Activated CD8-positive, alpha-beta memory T cell treated with anti-CD3 and anti-CD28 coated beads for 1 hour (primary cell): Measurements from ENCODE around the gene DDA1.

Source experiments
- DNase-seq, 2 donors: peaks; one replicate each; pipeline ENCODE4 v3.0.0-alpha.2; 2020; ENCODE audit warnings: low read depth in 1 of 2; ENCODE audit errors: extremely low read depth in 1 of 2

The DDA1 gene

DNA sequence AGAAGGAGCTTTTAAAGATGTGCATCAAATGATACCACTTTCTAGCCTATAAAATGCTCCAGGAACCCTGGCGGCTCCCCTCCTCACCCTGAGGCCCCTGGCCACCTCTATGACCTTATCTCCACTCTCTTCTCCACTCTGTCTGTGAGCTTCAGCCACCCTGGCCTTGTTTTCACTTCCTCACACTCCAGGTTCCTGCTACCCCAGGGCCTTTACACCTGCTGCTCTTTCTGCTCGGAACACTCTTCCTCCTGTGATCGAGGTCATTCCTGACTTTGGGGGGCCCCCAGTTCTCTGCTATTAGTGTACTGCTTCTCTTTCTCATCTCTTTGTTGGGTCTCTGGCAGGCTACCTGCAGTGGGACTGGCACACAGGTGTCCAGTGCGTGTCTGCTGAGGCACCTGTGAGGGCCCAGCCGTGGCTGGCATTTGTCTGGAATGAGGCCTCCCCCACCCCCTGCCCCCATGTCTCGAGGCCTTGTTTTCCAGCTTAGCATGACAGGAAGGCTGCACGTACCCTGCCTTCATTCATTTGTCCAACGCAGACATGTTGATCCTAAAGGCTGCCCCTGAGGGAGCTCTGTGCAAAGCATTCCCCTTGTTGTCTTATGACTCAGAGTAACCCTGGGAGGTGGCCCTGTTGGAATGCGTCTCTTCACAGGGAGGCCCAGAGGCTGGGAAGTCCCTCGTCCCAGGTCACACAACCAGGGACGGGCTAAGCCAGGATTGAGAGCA lies 2.3 kb downstream of the DDA1 start:
- DNase-seq = no peak

DNA sequence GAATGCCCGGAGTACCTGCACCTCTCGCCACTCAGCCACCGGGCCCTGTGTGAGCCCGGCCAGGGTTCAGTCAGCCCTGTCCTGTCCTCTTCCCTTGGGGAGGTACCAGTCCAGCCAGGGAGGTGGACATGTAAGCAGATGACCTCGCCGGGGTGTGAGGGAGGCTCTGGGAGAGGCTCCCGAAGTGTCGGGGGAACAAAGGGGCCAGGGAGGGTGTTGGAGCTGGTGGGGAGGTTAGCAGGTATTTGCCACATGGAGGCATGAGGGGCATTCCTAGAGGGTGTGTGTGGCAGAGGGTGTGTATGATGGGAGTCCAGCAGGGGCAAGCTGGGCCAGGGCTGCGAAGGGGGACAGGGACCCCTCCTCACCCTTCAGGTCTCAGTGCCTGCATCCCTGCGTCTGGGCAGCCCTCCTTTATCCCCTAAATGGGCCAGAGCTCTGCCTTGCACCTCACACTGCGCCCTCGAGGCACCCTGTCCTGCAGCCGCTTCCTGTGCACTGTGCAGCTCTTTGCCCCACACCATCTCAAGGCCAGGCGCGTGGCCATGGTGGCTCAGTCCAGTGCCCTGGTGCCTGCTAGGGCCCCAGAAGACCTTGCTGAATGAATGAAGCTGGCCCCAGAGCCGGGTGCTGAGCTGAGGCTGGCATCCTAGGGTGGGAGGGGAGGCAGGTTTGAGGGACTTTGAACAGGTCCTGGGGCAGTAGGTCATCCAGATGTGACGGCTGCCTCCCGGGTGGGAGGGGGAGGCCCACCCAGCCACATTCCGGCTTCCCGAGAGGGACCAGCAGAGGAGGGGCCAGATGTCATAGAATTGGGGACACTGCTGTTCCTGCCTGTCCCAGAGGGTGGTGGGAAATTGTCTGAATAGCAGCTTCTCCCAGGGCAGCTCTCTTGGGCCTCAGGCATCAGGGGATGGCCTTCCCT lies 3.1 kb downstream of the DDA1 start:
- DNase-seq = no peak

DNA sequence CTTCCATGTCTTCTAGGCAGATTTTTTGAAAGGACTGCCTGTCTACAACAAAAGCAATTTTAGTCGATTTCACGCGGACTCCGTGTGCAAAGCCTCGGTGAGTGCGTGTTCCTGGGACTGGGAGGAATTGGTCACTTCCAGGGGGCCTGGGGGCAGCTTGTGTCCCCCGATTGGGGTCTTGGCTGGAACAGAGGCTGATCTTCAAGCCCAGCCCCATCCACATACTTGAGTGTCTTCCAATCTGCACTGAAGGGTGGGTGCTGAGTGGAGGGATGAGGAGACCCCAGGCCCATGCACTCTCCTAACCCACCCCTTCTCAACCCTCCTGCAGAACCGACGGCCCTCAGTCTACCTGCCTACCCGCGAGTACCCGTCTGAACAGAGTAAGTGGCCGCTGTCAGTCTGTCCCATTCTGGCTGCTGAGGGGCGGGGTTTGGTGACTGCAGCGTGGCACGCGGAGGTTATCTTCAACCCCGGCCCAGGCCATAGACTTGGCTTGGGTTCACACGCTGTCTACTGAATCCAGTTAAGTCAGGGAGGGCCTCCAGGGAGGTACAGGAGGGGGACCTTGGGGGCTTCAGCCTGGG lies 4.7 kb downstream of the DDA1 start:
- no peak for DNase-seq

DNA sequence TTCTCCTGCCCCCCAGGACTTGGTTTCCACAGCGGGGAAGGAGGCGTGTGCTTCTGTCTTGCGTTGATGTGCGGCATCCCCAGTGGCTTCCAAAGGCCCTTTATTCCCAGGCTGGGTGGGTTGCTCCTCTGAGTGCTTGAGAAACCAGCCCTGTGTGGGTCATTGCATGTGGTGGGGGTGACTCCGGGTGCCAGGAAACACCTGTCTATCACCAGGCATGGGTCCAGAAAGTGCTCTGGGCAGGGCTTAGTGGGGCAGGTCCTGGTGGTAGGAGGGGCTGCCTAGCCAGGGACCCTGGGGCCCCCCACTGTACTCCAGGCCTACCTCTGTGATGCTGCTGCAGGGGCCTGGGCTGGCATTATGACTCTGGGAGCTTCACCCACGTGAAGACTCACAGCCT lies 9.6 kb downstream of the DDA1 start:
- no peak for DNase-seq

DNA sequence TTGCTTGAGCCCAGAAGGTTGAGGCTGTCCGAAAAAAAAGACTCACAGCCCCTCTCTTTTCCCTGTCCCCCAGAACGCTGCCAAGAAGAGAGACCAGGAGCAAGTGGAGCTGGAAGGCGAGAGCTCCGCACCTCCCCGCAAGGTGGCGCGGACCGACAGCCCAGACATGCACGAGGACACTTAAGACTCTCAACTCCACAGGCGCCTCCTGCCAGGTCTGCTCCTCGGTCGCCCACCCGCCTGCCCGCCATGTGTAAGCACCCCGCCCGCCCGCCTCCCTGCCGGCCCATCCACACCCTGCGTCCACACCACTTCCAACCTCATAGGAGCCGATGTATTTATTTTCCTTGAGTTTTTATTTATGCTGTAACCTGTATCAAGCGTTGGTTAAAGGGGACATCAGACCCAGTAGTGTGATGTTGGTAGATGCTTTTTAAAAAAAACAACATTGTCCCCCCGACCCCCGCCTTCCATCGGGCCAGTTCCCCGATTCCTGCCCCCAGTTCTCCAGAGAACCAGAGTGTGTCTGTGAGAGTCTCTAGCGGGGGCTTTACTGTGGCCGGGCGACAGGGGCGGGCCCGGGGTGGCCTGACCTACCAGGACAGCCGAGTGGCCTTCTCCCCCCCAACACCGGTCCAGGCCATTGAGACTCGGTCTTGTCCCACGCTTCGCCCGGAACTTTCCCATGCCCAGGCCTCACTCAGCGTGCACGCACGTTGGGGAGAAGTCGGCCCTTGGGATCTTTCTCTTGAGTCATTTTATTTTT lies 10.3 kb downstream of the DDA1 start:
- no peak for DNase-seq

DNA sequence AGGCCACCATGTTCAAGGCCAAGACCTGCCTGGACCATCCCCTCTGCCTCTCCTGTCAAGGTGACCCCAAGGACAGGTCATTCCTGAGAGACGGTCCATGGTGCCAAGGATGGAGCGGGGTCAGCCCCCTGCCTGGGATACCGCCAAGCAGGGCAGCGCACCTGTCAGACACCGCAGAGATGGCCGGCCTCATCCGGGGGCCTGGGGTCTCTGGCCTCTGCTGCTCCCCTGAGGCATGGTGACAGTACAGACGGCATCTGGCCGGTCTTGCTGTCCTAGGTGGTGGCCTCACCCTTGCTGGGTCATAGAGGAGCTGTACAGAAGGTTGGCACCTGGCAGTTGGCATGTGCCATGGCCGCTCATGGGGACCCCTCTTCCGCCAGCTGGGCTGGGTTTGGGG lies 11.1 kb downstream of the DDA1 start:
- DNase-seq = no peak

DNA sequence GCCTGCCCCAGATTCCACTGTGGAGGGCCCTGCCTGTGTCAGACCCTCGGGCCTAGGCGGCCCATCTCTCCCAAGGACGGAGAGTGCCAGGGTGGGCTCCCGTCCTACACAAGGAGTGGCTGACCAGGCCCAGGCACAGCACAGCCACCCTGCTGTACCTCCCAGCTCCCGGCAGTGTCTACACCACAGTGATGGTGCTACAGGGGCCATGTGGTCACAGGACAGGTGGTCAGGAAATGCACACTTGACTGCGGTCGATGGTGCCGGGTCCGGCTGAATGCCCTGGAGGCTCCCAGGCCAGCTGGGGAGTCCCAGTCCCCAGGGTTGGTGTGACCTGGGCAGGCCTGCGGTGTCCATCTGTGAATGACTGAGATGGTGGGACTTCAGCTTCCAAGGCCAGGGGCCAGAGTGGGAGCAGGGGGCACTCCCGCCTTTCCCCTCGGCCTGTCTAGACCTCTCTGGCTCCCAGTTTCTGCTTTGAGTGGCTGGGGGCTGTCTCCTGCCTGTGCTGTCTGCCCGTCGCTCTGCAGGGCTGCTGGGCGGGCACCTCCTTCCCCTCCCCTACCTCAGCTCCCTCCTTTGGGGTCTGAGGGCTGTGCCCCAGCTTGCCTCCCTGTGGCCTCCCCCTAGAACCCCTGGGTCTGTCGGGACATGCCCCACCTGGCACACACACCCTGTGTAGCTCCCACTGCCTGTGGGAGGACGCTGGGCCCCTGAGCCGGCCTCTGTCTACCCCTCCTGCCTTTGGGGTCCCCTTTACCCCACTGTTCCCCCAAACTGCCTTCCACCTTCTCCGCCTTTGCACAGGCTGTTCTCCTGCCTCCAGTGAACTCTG lies 12.5 kb downstream of the DDA1 start:
- DNase-seq = no peak

DNA sequence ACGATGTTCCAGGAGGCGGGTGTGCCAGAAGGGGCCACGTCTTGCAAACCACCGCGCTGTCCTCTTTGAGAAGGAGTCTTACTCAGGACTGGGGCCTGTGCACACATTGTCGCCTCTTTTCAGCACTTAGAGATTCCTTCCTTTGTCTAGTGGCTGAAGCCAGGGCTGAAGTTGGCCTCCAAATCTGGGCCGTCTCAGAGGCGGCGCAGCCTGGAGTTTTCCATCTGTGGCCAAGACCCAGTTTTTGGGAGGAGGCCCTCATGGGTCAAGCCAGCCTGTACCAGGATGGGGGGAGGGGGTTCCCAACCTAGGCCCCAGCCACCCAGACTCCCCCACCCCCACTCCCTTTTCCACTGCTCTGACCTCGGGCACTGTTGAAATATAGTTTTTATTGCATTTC lies 13.5 kb downstream of the DDA1 start:
- no peak for DNase-seq

DNA sequence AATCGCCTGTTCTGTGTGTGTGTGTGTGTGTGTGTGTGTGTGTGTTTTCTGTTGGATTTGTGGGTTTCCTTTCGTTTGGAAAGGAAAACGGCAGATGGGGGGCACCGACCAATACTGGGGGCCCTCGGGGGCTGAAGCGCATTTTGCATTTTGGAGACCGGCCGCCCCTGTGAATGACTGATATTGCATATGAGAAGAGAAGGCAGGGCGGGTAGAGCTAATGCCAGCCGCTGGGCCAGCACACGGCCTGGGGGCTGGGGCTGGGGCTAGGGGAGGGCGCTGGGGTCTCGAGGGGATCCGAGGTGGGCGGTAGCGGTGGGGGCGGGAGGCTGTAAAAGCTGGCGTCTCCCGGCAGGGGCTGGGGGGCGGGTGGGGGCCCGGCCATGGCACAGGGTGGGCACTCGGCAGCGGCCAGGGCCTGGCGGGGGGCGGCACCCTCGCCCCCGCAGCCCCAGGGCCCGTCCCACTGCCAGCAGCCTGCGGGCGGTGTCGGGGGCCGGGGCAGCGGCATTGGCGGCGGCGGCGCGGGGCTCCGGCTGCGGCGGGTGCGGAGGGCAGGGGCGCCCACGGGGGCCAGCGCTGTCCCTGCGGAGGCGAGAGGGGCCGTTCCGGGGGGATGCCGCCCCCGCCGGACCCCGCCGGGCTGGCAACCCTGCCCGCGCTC lies 14.1 kb downstream of the DDA1 start:
- DNase-seq = no peak

DNA sequence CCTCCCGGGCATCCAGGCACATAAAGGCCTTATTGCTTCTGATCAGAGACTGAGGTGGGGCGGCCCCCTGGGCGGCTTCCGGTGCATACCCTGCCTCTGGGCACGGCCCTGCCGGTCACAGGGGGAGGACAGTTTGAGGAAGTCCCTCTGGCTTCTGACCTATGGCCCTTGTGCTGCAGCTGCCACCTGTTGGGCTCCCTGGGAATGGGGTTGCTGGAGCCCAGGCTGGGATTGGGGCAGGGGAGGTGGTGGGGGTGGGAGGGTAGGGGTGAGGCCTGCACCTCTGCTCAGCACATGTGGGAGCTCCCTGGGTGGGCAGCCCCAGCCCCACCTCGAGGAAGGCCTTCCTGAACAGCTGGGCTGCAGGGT lies 14.6 kb downstream of the DDA1 start:
- no peak for DNase-seq

DNA sequence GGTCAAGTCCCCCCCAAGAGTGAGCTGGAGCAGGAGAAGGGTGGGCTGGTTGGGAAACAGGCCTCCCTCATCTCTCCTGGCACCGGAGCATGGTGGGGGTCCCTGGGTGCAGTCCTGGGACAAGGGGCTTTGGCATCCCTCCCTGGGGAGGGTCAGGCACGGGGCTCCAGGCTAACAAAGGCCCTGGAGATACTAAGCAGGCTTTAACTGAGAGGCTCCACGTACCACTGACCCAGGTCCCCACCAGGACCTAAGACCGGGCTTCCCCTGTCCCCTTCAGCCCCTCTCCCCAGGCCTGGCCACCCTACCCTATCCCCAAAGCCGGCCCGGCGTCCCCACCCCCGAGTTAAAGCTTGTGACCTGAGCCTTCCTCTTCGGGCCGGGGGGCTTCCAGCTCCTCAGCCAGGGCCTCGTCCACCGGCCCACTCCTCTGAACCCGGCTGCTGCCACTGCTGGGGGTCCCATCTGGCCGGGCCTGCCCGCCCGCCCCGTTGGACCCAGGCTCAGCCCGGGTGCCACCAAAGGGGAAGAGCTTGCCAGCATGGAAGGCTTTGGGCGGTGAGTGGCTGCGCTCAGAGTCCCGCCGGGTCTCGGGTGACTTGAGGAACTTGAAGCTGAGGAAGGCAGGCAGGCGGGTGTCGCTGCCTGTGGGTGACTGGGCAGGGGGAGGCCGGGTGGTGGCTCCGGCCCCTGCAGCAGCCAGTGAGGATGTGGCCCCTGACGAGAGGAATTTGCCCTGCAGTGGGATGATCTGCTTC lies 15.2 kb downstream of the DDA1 start:
- no peak for DNase-seq

DNA sequence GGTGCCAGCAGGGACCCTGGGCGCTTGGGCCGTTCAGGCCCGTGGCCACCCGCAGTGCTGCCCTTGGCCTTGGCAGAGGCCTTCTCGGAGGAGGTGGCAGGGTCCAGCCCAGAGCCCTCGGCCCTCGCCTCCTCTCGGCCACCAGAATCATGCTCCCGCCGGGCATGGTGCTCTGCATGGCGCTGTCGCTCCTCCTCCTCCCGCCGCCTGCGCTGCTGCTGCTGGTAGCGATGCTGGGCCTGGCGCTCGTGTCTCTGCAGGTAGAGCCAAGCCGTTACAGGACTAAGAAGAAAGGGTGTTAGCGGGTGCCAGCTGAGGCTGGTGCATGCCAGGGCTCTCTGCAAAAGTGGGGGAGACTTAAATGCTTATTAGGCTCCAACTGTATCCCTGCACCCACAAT lies 15.8 kb downstream of the DDA1 start:
- DNase-seq = no peak

DNA sequence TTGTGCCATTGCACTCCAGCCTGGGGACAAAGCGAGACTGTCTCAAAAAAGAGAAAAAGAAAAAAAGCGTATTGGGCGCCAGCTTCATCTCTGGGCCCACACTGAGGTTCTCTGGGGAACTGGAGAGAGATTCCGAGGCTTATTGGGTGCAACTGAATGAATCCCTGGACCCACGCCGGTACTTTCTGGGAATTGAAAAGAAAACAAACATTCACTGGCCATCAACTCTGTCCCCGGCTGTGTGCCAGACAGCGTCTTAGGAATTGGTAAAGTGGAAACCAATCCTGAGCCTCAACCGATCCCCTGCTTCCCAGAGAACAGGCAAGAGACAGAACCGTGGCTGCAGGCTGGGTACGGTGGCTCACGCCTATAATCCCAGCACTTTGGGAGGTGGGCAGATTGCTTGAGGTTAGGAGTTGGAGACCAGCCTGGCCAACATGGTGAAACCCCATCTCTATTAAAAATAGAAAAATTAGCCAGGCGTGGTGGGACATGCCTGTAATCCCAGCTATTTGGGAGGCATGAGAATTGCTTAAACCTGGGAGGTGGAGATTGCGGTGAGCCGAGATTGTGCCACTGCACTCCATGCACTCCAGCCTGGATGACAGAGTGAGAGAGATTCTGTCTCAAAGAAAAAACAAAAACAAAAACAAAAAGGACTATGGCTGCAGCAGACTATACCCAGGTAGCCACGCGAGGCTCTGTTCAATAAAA lies 16.7 kb downstream of the DDA1 start:
- no peak for DNase-seq

DNA sequence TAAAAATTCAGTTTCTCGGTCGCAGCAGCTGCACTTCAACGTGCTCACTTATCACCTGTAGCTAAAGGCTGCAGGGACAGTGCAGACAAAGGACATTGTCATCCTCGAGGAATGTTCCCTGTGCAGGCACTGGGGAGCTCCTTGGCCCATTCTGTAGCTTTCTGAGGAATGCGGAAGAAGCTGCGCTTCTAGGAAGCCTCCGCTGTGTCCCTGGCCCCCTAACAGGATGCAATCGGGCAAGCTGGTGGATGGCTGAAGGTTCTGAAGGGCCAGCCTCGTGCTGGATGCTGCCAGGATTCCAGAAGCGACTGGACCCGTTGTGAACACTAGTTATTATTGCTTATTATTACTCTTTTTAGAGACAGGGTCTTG lies 17.2 kb downstream of the DDA1 start:
- DNase-seq = no peak

DNA sequence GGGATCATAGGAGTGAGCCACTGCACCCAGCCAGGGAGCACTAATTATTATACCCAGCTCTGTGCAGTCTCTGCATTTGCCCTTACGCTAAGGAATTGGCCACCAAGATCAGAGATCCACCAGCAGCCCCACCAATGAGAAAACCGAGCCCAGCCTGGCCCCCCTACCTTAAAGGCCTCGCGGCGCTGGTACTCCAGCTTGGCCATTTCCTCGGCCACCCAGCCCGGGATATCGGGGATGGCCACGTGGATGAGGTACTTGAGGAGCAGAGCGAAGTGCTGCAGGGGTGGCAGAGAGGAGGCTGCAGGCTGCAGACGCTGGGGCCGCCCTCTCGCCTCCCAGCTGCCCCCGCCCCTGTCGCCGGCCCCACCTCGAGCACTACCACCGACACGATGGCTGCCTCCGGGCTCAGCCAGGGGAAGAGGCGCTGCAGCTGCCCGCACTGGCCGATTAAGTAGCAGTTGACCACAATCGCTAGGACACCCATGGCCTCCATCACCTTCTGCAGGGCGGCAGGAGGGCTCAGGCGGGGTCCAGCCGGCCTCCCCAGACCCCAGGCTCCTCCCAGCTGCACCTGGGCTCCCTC lies 17.8 kb downstream of the DDA1 start:
- DNase-seq = no peak

DNA sequence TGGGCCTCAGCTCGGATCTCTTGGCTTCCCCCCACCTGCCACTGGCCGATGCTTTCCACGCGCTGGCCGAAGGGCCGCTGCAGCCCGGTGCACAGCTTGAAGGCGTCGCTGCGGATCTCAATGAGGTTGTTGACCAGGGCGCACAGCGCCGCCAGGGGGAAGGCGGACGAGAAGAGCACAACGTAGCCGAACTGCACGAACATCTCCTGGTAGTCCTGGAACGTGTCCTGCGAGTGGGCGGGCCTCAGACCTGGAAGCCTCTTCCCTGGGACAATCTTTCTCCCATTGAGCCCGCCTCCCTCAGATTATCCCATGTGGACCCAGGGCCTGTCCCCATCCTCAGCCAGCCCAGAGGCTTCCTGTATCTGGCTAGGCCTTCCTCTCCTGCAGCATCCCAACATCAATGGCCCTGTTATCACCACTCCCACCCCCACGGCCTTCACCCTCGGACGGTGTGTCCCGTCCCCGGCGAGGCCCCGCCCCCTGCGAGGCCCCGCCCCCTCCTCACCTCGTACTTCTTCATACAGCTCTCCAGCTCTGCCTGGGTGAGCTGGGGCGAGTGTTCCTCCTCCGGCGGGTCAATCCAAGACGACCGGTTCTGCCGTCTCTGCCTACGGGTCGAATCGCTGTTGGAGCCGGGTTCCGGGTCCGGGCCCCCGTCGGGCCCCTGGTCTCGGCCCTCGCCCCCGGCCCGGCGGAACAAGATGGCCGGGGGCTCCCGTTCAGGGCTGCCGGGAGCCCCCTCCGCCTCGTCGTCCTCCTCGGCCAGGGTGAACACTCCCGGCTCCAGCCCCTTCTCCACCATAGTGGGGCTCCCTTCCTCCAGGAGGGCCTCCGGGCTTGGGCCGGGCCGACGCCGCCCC lies 18.5 kb downstream of the DDA1 start:
- no peak for DNase-seq
